ENCODE results near the gene SPI1.

SPI1 gene

DNA sequence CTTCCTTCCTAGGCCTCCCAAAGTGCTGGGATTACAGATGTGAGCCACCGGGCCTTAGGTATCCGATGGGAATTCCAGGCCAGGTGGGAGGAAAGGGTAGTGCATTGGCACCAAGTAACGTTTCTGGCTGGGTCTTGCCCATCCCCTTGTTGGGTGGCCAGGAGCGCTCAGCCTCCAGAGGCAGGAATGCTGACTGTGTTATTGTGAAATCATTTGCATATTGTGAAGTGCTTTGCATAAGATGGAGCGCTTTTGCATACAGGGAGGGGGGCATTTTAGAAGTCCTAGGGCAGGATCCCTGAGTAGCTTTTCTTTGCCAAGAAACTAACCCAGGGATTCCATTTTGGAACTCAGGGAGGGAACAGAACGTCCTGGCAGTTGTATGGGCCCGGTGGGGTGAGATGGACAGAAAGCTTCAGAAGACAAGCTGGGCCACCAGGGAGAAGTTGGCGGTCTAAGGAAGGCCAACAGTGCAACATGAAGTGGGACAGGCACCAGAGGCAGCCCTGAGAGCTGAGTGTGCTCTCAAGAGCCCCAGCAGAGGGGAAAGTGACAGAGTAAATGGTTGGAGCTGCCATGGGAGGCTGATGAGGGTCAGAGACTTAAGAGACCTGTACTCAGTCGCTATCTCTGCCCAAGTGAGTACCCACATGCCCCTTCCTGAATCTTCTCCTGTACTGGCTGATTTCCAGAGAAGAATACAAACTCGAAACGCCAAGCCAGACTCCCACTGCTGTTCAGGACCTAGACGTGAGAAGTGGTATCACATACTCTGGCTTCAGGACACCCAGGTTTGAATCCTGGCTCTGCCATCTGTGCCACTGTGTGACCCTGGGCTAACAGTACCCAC is 28.8 kb upstream of the SPI1 start:
- Histone ChIP-seq H3K36me3 (ENCODE audit: control insufficient read depth in 5 of 5, insufficient read depth in 5 of 5, low read length in 5 of 5) (peaks cover 0 to 16% (median 9%) of the 10 kb centered on the region in 5 donors), H3K9me3 (ENCODE audit: control insufficient read depth in 5 of 5, low read length in 5 of 5) (no peaks in the 10 kb centered on the region), H3K4me3 (ENCODE audit: low read depth in 1 of 5, low read length in 5 of 5) (peak overlapping the region; percentile 68 to 83 (median 71)), H3K4me1 (ENCODE audit: control insufficient read depth in 5 of 5, insufficient read depth in 5 of 5, low read length in 5 of 5) (peaks cover 8 to 36% (median 30%) of the 10 kb centered on the region in 5 donors), H3K9ac (ENCODE audit: low read length in 5 of 5) (peak overlapping the region; percentile 59 to 93 (median 78)), H3K27me3 (ENCODE audit: control insufficient read depth in 5 of 5, insufficient read depth in 4 of 5, low read length in 5 of 5) (no peaks in the 10 kb centered on the region), H3K27ac (ENCODE audit: low read depth, low read length) (peak overlapping the region; percentile 93)

- H3K4me3 ChIP-seq (ENCODE audit: low read depth in 1 of 5, low read length in 5 of 5), result no peak overlapping the region
- H3K27me3 ChIP-seq (ENCODE audit: control insufficient read depth in 5 of 5, insufficient read depth in 4 of 5, low read length in 5 of 5), result peaks cover 0 to 3% (median 0%) of the 10 kb centered on the region in 5 donors
- H3K9ac ChIP-seq (ENCODE audit: low read length in 5 of 5), result peak overlapping the region in 2 of 5 donors; percentile 12 to 21
- no peaks in the 10 kb centered on the region for H3K36me3 ChIP-seq (ENCODE audit: control insufficient read depth in 5 of 5, insufficient read depth in 5 of 5, low read length in 5 of 5)
- H3K27ac ChIP-seq (ENCODE audit: low read depth, low read length), result no peak overlapping the region
- H3K4me1 ChIP-seq (ENCODE audit: control insufficient read depth in 5 of 5, insufficient read depth in 5 of 5, low read length in 5 of 5), result peaks cover 4 to 31% (median 28%) of the 10 kb centered on the region in 5 donors
- H3K9me3 ChIP-seq (ENCODE audit: control insufficient read depth in 5 of 5, low read length in 5 of 5), result no peaks in the 10 kb centered on the region
These were observed 25.2 kb upstream of the SPI1 start for GRCh38 chr11:47403571-47403970.

DNA sequence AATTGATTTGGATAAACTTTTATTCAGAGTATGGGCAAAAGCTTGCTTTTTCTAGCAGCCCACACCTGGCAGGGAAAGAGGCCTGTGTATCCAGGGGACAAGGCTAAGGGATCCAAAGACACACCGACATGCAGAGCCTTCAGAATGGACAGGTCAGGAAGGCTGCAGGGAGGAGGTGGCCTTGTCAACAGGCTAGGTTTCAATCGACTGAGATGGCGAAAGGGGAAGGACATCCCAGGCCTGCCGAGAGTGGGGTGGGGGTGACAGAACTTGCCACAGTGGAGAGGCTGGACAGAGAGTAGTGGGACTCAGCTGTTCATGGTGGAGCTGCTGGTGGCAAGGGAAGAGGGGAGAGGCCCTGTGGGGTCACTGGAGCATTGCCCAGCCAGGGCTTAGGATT is 24.8 kb upstream of the SPI1 start:
- peak overlapping the region in 1 of 5 donors; percentile 21 for H3K9ac ChIP-seq (ENCODE audit: low read length in 5 of 5)
- H3K4me1 ChIP-seq (ENCODE audit: control insufficient read depth in 5 of 5, insufficient read depth in 5 of 5, low read length in 5 of 5), result peaks cover 4 to 31% (median 28%) of the 10 kb centered on the region in 5 donors
- no peak overlapping the region for H3K4me3 ChIP-seq (ENCODE audit: low read depth in 1 of 5, low read length in 5 of 5)
- peaks cover 0 to 3% (median 0%) of the 10 kb centered on the region in 5 donors for H3K27me3 ChIP-seq (ENCODE audit: control insufficient read depth in 5 of 5, insufficient read depth in 4 of 5, low read length in 5 of 5)
- no peak overlapping the region for H3K27ac ChIP-seq (ENCODE audit: low read depth, low read length)
- H3K36me3 ChIP-seq (ENCODE audit: control insufficient read depth in 5 of 5, insufficient read depth in 5 of 5, low read length in 5 of 5), result no peaks in the 10 kb centered on the region
- no peaks in the 10 kb centered on the region for H3K9me3 ChIP-seq (ENCODE audit: control insufficient read depth in 5 of 5, low read length in 5 of 5)

DNA sequence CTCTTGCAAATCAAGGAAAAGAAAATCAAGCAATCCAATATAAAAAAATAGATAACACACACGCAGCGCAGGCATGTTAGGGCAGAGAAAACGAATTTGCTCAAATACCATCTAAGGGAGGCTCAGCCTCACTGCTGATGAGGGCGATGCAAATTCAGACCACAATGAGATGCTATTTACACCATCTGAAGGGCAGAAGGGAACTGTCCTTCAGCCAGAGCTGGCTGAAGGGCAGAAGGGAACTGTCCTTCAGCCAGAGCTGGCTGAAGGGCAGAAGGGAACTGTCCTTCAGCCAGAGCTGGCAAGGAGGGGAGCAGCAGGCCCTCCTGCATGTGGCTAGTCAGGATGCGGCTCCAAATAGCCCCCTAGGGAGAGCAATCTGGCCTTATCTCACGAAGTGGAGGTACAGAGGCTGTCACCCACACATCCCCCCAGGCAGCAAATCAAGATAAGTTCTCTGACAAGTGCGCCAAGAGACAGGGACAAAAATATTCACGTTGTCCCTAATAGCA is 22.5 kb upstream of the SPI1 start:
- Histone ChIP-seq H3K4me1 (ENCODE audit: control insufficient read depth in 5 of 5, insufficient read depth in 5 of 5, low read length in 5 of 5) (peaks cover 0 to 23% (median 15%) of the 10 kb centered on the region in 5 donors), H3K27ac (ENCODE audit: low read depth, low read length) (peak overlapping the region; percentile 35), H3K9me3 (ENCODE audit: control insufficient read depth in 5 of 5, low read length in 5 of 5) (no peaks in the 10 kb centered on the region), H3K36me3 (ENCODE audit: control insufficient read depth in 5 of 5, insufficient read depth in 5 of 5, low read length in 5 of 5) (no peaks in the 10 kb centered on the region), H3K9ac (ENCODE audit: low read length in 5 of 5) (peak overlapping the region in 2 of 5 donors; percentile 20 to 25), H3K27me3 (ENCODE audit: control insufficient read depth in 5 of 5, insufficient read depth in 4 of 5, low read length in 5 of 5) (peaks cover 0 to 3% (median 0%) of the 10 kb centered on the region in 5 donors), H3K4me3 (ENCODE audit: low read depth in 1 of 5, low read length in 5 of 5) (peak overlapping the region in 2 of 5 donors; percentile 55 to 60)

DNA sequence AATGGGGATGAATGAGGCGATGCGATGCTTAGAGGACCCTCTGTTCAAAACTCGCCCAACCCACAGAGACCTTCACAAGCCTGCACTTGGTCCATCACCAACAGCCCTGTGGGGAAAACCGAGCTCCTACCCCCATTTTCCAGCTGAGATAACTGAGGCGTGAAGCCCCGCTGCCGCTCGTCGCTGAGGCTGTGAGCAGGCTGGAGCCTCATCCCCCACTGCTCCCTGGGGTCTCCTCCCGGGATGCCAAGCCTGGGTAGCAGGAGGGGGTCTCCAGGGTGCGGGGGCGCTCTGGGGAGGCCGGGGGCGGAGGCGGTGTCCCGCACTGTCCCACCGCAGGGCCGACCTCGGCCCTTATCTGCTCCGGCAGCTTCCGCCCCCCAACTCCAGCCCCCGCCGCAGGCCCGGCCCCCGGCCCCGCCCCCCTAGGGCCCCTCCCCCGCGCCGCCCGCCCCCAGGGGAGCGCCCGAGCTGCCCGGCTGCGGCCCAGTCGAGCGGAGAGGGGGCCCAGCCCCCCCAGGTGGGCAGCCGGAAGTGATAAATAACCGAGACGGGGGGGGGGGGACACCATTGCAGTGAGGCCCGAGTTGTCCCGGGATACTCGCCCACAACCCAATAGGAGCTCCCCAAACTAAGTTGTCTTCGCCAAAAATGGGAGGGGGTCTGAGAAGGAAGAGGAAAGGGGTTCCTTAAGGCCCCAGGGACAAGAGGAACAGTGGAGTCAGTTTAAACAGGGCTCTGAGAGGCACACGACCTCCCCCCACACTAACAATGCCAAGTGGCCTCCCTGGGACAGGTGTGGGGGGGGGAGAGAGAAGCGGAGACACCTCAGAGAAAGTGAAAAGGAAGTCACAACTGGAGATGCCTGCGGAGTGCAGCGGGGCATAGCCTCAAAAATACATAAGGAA is 21.8 kb upstream of the SPI1 start:
- Histone ChIP-seq H3K36me3 (ENCODE audit: control insufficient read depth in 5 of 5, insufficient read depth in 5 of 5, low read length in 5 of 5) (no peaks in the 10 kb centered on the region), H3K9ac (ENCODE audit: low read length in 5 of 5) (peak overlapping the region in 3 of 5 donors; percentile 53 to 77 (median 64)), H3K27me3 (ENCODE audit: control insufficient read depth in 5 of 5, insufficient read depth in 4 of 5, low read length in 5 of 5) (peaks cover 0 to 3% (median 0%) of the 10 kb centered on the region in 5 donors), H3K4me3 (ENCODE audit: low read depth in 1 of 5, low read length in 5 of 5) (peak overlapping the region; percentile 50 to 64 (median 60)), H3K9me3 (ENCODE audit: control insufficient read depth in 5 of 5, low read length in 5 of 5) (no peaks in the 10 kb centered on the region), H3K27ac (ENCODE audit: low read depth, low read length) (peak overlapping the region; percentile 35), H3K4me1 (ENCODE audit: control insufficient read depth in 5 of 5, insufficient read depth in 5 of 5, low read length in 5 of 5) (peaks cover 0 to 30% (median 21%) of the 10 kb centered on the region in 5 donors)

GRCh38 chr11:47398551-47398950 is 20.2 kb upstream of the SPI1 start:
- H3K27ac ChIP-seq (ENCODE audit: low read depth, low read length), result no peak overlapping the region
- no peak overlapping the region for H3K4me3 ChIP-seq (ENCODE audit: low read depth in 1 of 5, low read length in 5 of 5)
- peaks cover 0 to 3% (median 0%) of the 10 kb centered on the region in 5 donors for H3K27me3 ChIP-seq (ENCODE audit: control insufficient read depth in 5 of 5, insufficient read depth in 4 of 5, low read length in 5 of 5)
- H3K4me1 ChIP-seq (ENCODE audit: control insufficient read depth in 5 of 5, insufficient read depth in 5 of 5, low read length in 5 of 5), result peaks cover 0 to 44% (median 28%) of the 10 kb centered on the region in 5 donors
- no peaks in the 10 kb centered on the region for H3K9me3 ChIP-seq (ENCODE audit: control insufficient read depth in 5 of 5, low read length in 5 of 5)
- H3K36me3 ChIP-seq (ENCODE audit: control insufficient read depth in 5 of 5, insufficient read depth in 5 of 5, low read length in 5 of 5), result no peaks in the 10 kb centered on the region
- H3K9ac ChIP-seq (ENCODE audit: low read length in 5 of 5), result no peak overlapping the region

- no peak overlapping the region for H3K27ac ChIP-seq (ENCODE audit: low read depth, low read length)
These were observed 19.7 kb upstream of the SPI1 start for GRCh38 chr11:47398011-47398410.

GRCh38 chr11:47396049-47396320 is 17.6 kb upstream of the SPI1 start:
- Histone ChIP-seq H3K4me1 (ENCODE audit: control insufficient read depth in 5 of 5, insufficient read depth in 5 of 5, low read length in 5 of 5) (peaks cover 0 to 62% (median 37%) of the 10 kb centered on the region in 5 donors), H3K9ac (ENCODE audit: low read length in 5 of 5) (peak overlapping the region in 3 of 5 donors; percentile 65 to 83 (median 81)), H3K27ac (ENCODE audit: low read depth, low read length) (peak overlapping the region; percentile 88)

More at GRCh38 chr11:47398011-47398410, 19.7 kb upstream of the SPI1 start:
- Histone ChIP-seq H3K9ac (ENCODE audit: low read length in 5 of 5) (no peak overlapping the region), H3K27me3 (ENCODE audit: control insufficient read depth in 5 of 5, insufficient read depth in 4 of 5, low read length in 5 of 5) (peaks cover 0 to 3% (median 0%) of the 10 kb centered on the region in 5 donors), H3K4me1 (ENCODE audit: control insufficient read depth in 5 of 5, insufficient read depth in 5 of 5, low read length in 5 of 5) (peaks cover 0 to 48% (median 31%) of the 10 kb centered on the region in 5 donors), H3K4me3 (ENCODE audit: low read depth in 1 of 5, low read length in 5 of 5) (no peak overlapping the region), H3K36me3 (ENCODE audit: control insufficient read depth in 5 of 5, insufficient read depth in 5 of 5, low read length in 5 of 5) (no peaks in the 10 kb centered on the region), H3K9me3 (ENCODE audit: control insufficient read depth in 5 of 5, low read length in 5 of 5) (no peaks in the 10 kb centered on the region)

GRCh38 chr11:47395223-47396048 is 17.1 kb upstream of the SPI1 start:
- Histone ChIP-seq H3K27ac (ENCODE audit: low read depth, low read length) (peak overlapping the region; percentile 88), H3K4me1 (ENCODE audit: control insufficient read depth in 5 of 5, insufficient read depth in 5 of 5, low read length in 5 of 5) (peaks cover 0 to 61% (median 37%) of the 10 kb centered on the region in 5 donors), H3K27me3 (ENCODE audit: control insufficient read depth in 5 of 5, insufficient read depth in 4 of 5, low read length in 5 of 5) (peaks cover 0 to 3% (median 0%) of the 10 kb centered on the region in 5 donors), H3K36me3 (ENCODE audit: control insufficient read depth in 5 of 5, insufficient read depth in 5 of 5, low read length in 5 of 5) (no peaks in the 10 kb centered on the region), H3K9ac (ENCODE audit: low read length in 5 of 5) (peak overlapping the region in 4 of 5 donors; percentile 64 to 83 (median 73)), H3K9me3 (ENCODE audit: control insufficient read depth in 5 of 5, low read length in 5 of 5) (no peaks in the 10 kb centered on the region), H3K4me3 (ENCODE audit: low read depth in 1 of 5, low read length in 5 of 5) (peak overlapping the region in 3 of 5 donors; percentile 22 to 40 (median 34))

More at GRCh38 chr11:47396049-47396320, 17.6 kb upstream of the SPI1 start:
- Histone ChIP-seq H3K36me3 (ENCODE audit: control insufficient read depth in 5 of 5, insufficient read depth in 5 of 5, low read length in 5 of 5) (no peaks in the 10 kb centered on the region), H3K4me3 (ENCODE audit: low read depth in 1 of 5, low read length in 5 of 5) (no peak overlapping the region), H3K27me3 (ENCODE audit: control insufficient read depth in 5 of 5, insufficient read depth in 4 of 5, low read length in 5 of 5) (peaks cover 0 to 3% (median 0%) of the 10 kb centered on the region in 5 donors), H3K9me3 (ENCODE audit: control insufficient read depth in 5 of 5, low read length in 5 of 5) (no peaks in the 10 kb centered on the region)

Data from subcutaneous abdominal adipose tissue (tissue), 5 donors.